ENCODE results near the gene PIM3. TPM values are rescaled to one million over a fixed set of nuclear protein-coding genes. Genes with fewer than 3 reads are reported as not detected.

Gene PIM3
- total and polyA plus RNA-seq, 9 donors, result 7.3 to 291 (median 34.1) TPM

DNA sequence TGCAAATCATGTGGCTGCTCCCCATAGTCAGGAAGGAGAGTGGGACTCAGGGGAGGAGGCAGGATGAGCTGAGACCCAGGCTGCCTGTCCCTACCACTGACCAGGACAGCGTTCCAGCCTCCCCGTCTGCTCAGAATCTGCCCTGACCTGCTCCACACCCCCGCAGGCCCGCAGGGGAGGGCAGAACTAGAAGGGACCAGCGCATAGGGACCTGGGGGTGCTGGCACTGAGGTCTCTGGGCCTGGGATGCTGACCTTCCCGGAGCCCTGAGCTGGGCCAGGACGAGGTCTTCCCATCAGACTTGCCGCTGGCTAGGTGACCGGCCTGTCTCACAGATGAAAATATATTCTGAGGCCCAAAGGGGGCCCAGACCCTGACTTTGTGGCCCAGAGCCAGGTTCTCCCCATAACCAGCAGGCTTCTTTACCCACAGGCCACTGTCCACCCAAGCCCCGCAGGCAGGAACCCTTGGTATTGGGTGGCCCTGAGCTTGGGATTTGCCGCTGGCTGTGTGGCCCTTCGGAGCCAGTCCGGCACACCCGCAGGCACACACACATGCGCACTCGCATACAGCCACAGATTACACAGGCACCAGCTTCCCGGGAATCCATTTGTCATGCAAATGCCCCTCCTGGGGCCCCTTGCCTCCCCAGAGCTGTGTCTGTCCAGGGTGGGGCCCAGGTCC lies 13.8 kb upstream of the PIM3 start:
- WGBS, 3 donors, result 85 to 93% (median 87%) methylated on average over 17 of the region's 17 CpGs
- H3K27ac ChIP-seq, result no peak overlapping the region
- intact Hi-C loops (cut with DNase I), result no loop called here
- H3K4me3 ChIP-seq, result no peak overlapping the region
- no peaks in the 10 kb centered on the region for H3K4me1 ChIP-seq (ENCODE audit: insufficient read depth)
- H3K27me3 ChIP-seq, result no peaks in the 10 kb centered on the region
- TF ChIP-seq CTCF (IDR thresholded peaks at IDR 0.05), result no peak
- no peak for TF ChIP-seq EP300 (IDR thresholded peaks at IDR 0.05)
- TF ChIP-seq POLR2A (IDR thresholded peaks at IDR 0.05), result no peak
- H3K36me3 ChIP-seq, result no peaks in the 10 kb centered on the region
- DNase-seq, result no peak
- no peaks in the 10 kb centered on the region for H3K9me3 ChIP-seq

DNA sequence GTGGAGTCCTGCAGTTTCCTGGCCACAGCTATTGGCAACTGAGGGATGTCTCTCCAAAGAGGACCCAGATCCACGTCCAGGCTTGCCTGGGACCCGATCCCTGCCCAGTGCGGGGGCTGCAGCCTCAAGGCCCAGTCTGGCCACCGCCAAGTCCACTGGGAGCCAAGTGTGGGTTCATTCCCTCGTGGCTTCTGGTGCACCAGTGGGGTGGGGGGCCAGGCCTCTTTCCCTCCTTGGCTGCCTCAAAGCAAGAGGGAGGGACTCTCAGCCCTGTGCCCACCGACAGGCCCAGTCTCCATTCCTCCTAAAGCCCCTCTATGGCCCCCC lies 13.3 kb upstream of the PIM3 start:
- TF ChIP-seq EP300 (IDR thresholded peaks at IDR 0.05) (no peak), POLR2A (IDR thresholded peaks at IDR 0.05) (no peak), CTCF (IDR thresholded peaks at IDR 0.05) (no peak)
- H3K27ac ChIP-seq, result no peak overlapping the region
- DNase-seq, result no peak
- intact Hi-C loops (cut with DNase I), result no loop called here
- no peak overlapping the region for H3K4me3 ChIP-seq
- H3K27me3 ChIP-seq, result no peaks in the 10 kb centered on the region
- H3K9me3 ChIP-seq, result no peaks in the 10 kb centered on the region
- H3K4me1 ChIP-seq (ENCODE audit: insufficient read depth), result peaks cover 2% of the 10 kb centered on the region
- 71 to 86% (median 77%) methylated on average over 3 to 6 of the region's 6 CpGs for WGBS, 3 donors
- H3K36me3 ChIP-seq, result no peaks in the 10 kb centered on the region

DNA sequence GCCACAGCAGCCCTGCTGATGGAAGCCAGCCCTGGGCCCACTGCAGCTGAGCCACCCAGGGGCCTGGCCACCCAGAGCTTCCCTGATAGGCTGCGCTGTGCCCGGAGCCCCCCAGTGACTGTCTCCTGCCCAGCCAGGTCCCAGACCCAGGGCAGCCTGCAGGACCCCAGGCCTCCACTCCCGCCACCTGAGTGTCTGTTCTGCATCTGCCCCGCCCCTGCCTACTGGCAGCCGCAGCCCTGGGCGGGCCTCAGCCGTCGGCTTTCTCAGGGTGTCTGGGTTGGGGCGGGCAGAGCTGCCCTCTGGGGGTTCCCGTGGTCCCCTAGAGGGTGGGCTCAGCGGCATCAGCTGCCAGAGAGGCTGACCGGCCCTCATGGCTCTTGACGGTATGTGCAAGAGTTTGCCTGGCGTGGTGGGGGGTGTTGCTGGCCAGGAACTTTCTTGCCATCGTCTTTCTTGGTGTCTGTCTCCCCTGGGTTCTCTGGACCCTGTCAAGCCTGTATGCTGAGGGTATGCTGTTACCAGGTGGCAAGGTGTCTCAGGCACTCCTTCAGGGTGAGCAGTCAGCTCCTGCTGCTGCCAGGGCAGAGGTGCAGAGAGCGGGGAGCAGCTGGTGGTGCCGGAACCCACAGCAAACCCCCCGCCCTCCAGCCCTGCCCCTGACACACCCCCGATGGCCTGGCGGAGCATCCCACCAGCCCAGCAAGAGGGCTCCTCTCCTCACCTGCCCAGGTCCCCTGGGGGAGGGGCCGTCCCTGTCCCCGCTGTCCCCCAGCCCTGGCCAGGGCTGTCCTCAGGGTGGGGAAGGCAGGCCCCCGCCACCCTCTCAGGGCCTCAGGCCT lies 12.2 kb upstream of the PIM3 start:
- no peak for TF ChIP-seq POLR2A (IDR thresholded peaks at IDR 0.05)
- TF ChIP-seq CTCF (IDR thresholded peaks at IDR 0.05), result no peak
- TF ChIP-seq EP300 (IDR thresholded peaks at IDR 0.05), result no peak
- Histone ChIP-seq H3K27me3 (no peaks in the 10 kb centered on the region), H3K4me1 (ENCODE audit: insufficient read depth) (peaks cover 6% of the 10 kb centered on the region), H3K9me3 (no peaks in the 10 kb centered on the region), H3K4me3 (no peak overlapping the region), H3K36me3 (no peaks in the 10 kb centered on the region), H3K27ac (no peak overlapping the region)
- DNase-seq, result no peak
- 86 to 91% (median 91%) methylated on average over 18 to 23 of the region's 23 CpGs for WGBS, 3 donors
- intact Hi-C loops (cut with DNase I), result no loop called here

- peaks cover 6% of the 10 kb centered on the region for H3K4me1 ChIP-seq (ENCODE audit: insufficient read depth)
- no peak for DNase-seq
- no peaks in the 10 kb centered on the region for H3K9me3 ChIP-seq
- H3K27ac ChIP-seq, result no peak overlapping the region
- 90 to 92% (median 90%) methylated on average over 36 to 42 of the region's 42 CpGs for WGBS, 3 donors
- H3K27me3 ChIP-seq, result no peaks in the 10 kb centered on the region
- no peak overlapping the region for H3K4me3 ChIP-seq
- intact Hi-C loops (cut with DNase I), result no loop called here
- no peak for TF ChIP-seq CTCF (IDR thresholded peaks at IDR 0.05)
- TF ChIP-seq POLR2A (IDR thresholded peaks at IDR 0.05), result no peak
- no peak for TF ChIP-seq EP300 (IDR thresholded peaks at IDR 0.05)
- H3K36me3 ChIP-seq, result no peaks in the 10 kb centered on the region
Observed at GRCh38 chr22:49948958-49949913, 11.3 kb upstream of the PIM3 start.
